ENCODE measurements around the gene ZNF594. TPM values are rescaled to one million over a fixed set of nuclear protein-coding genes. Genes with fewer than 3 reads are reported as not detected.
A peak's percentile ranks its signal among the peaks of the same experiment; 100 is the strongest.
"Not testable (repeated sequence)": the region's sequence is repeated elsewhere in the genome, so short reads cannot be mapped to it uniquely, and the experiment has no call there.

ZNF594 gene
- total RNA-seq (ENCODE audit: unreplicated experiment): 21.2 TPM
- long read RNA-seq, full-length matches to known transcripts: 1 of 1 reads
- long read RNA-seq, partial matches to known transcripts: 0 of 1 reads
- long read RNA-seq, other reads (novel, unspliced or antisense): 0 of 1 reads

- peak within 1 kb of the TSS; percentile 96 for H3K4me3 Mint-ChIP-seq (ENCODE audit: unreplicated experiment)
- peak; percentile 59 for TF ChIP-seq CTCF (IDR thresholded peaks at IDR 0.05; ENCODE audit: partially characterized antibody, unreplicated experiment)
- peak within 1 kb of the TSS; percentile 83 for H3K27ac Mint-ChIP-seq (ENCODE audit: unreplicated experiment)
- DNase-seq: peak; percentile 99
- peaks cover 4% of the 10 kb centered on the region for H3K27me3 Mint-ChIP-seq (ENCODE audit: unreplicated experiment)
- peaks cover 36% of the 10 kb centered on the region for H3K36me3 Mint-ChIP-seq (ENCODE audit: unreplicated experiment)
- peaks cover 8% of the 10 kb centered on the region for H3K4me1 Mint-ChIP-seq (ENCODE audit: low read depth, unreplicated experiment)
- peaks cover 22% of the 10 kb centered on the region for H3K9me3 Mint-ChIP-seq (ENCODE audit: unreplicated experiment)
Observed at GRCh38 chr17:5191541-5192417, at the start of gene ZNF594. Gene ZNF594 (minus strand): TSS chr17:5191868. CDS start chr17:5184256, 7,612 bp downstream.

GRCh38 chr17:5239769-5240168 is 48.1 kb upstream of the ZNF594 start:
- H3K9me3 Mint-ChIP-seq (ENCODE audit: unreplicated experiment); H3K27ac Mint-ChIP-seq (ENCODE audit: unreplicated experiment); H3K36me3 Mint-ChIP-seq (ENCODE audit: unreplicated experiment); H3K27me3 Mint-ChIP-seq (ENCODE audit: unreplicated experiment); H3K4me3 Mint-ChIP-seq (ENCODE audit: unreplicated experiment); DNase-seq; H3K4me1 Mint-ChIP-seq (ENCODE audit: low read depth, unreplicated experiment): not testable (repeated sequence)

- H3K4me1 Mint-ChIP-seq (ENCODE audit: low read depth, unreplicated experiment): no peaks in the 10 kb centered on the region
- no peak overlapping the region for H3K27ac Mint-ChIP-seq (ENCODE audit: unreplicated experiment)
- H3K9me3 Mint-ChIP-seq (ENCODE audit: unreplicated experiment): peaks cover 2% of the 10 kb centered on the region
- no peak overlapping the region for H3K4me3 Mint-ChIP-seq (ENCODE audit: unreplicated experiment)
- H3K36me3 Mint-ChIP-seq (ENCODE audit: unreplicated experiment): no peaks in the 10 kb centered on the region
- no peaks in the 10 kb centered on the region for H3K27me3 Mint-ChIP-seq (ENCODE audit: unreplicated experiment)
- no peak for DNase-seq
- TF ChIP-seq CTCF (IDR thresholded peaks at IDR 0.05; ENCODE audit: partially characterized antibody, unreplicated experiment): no peak
Observed at GRCh38 chr17:5238333-5238732, 46.7 kb upstream of the ZNF594 start.

- Mint-ChIP-seq H3K36me3 (ENCODE audit: unreplicated experiment) (no peaks in the 10 kb centered on the region), H3K27ac (ENCODE audit: unreplicated experiment) (no peak overlapping the region), H3K4me1 (ENCODE audit: low read depth, unreplicated experiment) (no peaks in the 10 kb centered on the region), H3K27me3 (ENCODE audit: unreplicated experiment) (no peaks in the 10 kb centered on the region), H3K9me3 (ENCODE audit: unreplicated experiment) (peaks cover 2% of the 10 kb centered on the region), H3K4me3 (ENCODE audit: unreplicated experiment) (no peak overlapping the region)
- peak; percentile 36 for DNase-seq
- TF ChIP-seq CTCF (IDR thresholded peaks at IDR 0.05; ENCODE audit: partially characterized antibody, unreplicated experiment): peak; percentile 50
Observed at GRCh38 chr17:5237541-5238016, 45.9 kb upstream of the ZNF594 start.

- no peak overlapping the region for H3K27ac Mint-ChIP-seq (ENCODE audit: unreplicated experiment)
- no peak for DNase-seq
- no peak overlapping the region for H3K4me3 Mint-ChIP-seq (ENCODE audit: unreplicated experiment)
- H3K36me3 Mint-ChIP-seq (ENCODE audit: unreplicated experiment): no peaks in the 10 kb centered on the region
- no peaks in the 10 kb centered on the region for H3K27me3 Mint-ChIP-seq (ENCODE audit: unreplicated experiment)
- no peaks in the 10 kb centered on the region for H3K4me1 Mint-ChIP-seq (ENCODE audit: low read depth, unreplicated experiment)
- TF ChIP-seq CTCF (IDR thresholded peaks at IDR 0.05; ENCODE audit: partially characterized antibody, unreplicated experiment): no peak
- no peaks in the 10 kb centered on the region for H3K9me3 Mint-ChIP-seq (ENCODE audit: unreplicated experiment)
Observed at GRCh38 chr17:5236938-5237540, 45.4 kb upstream of the ZNF594 start.
